HS-5 (cell line): ENCODE results near the gene MLANA.
"Not testable (repeated sequence)": the region's sequence is repeated elsewhere in the genome, so short reads cannot be mapped to it uniquely, and the experiment has no call there.

Experiments
- DNase-seq: peaks from one replicate; pipeline ENCODE4 v3.0.0-alpha.2; 2012; ENCODE audit warnings: low read depth

Gene MLANA

GRCh38 chr9:5870020-5870339 is 20.7 kb upstream of the MLANA start:
- DNase-seq: no peak

GRCh38 chr9:5870691-5871090 is 20.0 kb upstream of the MLANA start:
- no peak for DNase-seq

GRCh38 chr9:5871785-5872184 is 18.9 kb upstream of the MLANA start:
- DNase-seq: no peak

DNA sequence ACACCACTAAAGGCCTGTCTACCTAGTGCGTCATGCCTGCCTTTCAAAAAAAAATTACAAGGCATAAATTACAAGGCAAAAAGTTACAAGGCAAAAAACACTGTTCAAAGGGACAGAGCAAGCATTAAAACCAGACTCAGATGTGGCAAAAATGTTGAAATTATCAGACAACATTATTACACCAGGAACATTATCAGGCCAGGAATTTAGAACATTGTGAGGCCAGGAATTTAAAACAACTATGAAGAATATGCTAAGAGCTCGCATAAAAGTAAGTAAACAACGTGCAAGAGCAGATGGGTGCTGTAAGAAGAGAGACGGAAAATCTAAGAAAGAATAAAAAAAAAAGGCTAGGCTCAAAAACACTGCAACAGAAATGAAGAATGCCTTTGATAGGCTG is 18.2 kb upstream of the MLANA start:
- DNase-seq: no peak

- no peak for DNase-seq
Measured at GRCh38 chr9:5873439-5873838, 17.2 kb upstream of the MLANA start.

DNA sequence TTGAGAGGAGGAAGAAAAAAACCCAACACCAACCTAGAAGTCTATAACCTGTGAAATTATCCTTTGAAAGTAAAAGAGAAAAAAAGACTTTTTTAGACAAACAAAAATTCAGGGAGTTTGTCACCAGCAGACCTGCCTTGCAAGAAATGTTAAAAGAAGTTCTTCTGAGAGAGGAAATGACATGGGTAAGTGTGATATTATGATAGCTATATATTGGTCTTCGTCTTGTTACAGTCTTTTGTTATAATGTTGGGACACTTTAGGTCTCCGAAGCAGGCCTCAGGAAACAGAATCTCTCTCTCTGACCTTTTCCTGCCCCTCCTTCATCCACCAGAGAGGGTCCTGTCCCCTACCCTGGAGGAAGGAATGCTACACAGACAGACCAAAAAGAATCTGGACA is 16.6 kb upstream of the MLANA start:
- DNase-seq: no peak

- no peak for DNase-seq
Measured at GRCh38 chr9:5876026-5876425, 14.7 kb upstream of the MLANA start.

DNA sequence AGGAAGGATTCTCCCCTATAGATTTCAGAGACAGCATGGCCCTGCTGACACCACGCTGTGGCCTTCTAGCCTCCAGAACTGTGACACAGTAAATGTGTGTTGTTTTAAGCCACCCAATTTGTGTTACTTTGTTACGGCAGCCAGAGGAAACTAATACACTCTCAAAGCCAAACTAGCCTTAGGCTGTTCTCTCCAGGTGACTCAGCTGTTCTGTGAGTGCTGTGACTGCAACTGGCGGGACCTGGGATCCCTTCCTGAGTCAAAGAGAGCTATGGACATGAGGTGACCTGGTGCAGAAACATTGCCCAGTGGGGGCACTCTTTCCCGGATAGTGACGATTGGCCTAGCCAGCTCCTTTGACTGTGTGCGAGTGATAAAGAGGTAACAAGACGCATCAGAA is 14.0 kb upstream of the MLANA start:
- no peak for DNase-seq

DNA sequence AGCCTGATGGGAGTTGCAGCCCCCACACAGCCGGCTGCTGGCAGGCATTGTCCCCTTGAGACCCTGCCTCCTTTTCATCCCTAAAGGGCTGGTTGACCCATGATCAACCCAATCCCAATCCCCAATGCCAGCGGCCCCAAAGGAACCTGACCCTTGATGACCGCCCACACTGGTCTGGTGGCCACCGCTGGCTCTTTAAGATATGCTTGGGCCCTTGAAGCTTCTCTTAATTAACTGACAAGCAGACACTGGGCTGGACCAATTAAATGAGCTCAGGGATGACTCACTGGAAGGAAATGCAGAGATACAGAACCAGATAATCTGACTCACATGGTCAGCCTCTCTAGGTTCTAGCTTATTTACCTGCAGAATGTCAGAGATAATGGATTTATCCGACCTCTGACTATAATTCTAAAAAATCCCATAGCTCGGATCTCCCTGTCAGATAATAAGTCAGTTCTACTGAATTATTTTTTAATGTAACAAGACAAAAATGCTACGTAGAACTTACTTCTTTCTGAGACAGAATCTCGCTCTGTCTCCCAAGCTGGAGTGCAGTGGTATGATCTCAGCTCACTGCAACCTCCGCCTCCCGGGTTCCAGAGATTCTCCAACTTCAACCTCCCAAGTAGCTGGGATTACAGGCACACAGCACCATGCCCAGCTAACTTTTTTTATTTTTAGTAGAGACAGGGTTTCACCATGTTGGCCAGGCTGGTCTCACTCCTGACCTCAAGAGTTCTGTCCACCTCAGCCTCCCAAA is 11.1 kb upstream of the MLANA start:
- DNase-seq: peak; percentile 80

GRCh38 chr9:5882244-5883012 is 8.3 kb upstream of the MLANA start:
- not testable (repeated sequence) for DNase-seq

GRCh38 chr9:5884191-5884590 is 6.5 kb upstream of the MLANA start:
- no peak for DNase-seq

GRCh38 chr9:5886114-5886939 is 4.4 kb upstream of the MLANA start:
- peak; percentile 38 for DNase-seq

DNA sequence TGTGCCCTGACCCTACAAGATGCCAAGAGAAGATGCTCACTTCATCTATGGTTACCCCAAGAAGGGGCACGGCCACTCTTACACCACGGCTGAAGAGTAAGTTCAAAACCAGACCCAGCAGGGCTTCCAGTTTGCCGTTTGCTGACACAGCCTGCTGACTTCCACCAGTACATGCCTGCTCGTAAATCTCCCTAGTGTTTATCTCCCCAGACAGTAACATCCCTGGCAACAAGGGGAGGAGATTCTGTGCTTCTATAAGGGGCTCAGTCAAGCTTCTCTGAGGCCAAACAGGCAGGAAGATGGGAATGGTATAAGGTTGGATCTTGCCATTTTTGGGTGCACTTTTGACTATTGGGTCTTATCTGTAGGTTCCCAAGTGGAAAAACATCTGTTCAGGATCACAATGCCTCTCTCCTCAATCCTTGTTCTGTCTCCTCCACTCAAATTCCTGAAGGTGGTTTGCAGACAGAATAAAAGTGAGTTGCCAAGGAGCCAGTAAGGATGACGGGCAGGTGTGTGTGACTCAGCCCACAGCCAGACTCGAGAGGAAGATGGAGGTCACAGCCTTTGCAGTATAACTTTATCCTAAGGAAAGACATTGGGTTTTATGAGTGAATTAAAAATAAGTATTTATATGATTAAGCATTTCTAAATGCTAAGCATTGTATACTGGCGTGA is 1.9 kb downstream of the MLANA start:
- DNase-seq: no peak

DNA sequence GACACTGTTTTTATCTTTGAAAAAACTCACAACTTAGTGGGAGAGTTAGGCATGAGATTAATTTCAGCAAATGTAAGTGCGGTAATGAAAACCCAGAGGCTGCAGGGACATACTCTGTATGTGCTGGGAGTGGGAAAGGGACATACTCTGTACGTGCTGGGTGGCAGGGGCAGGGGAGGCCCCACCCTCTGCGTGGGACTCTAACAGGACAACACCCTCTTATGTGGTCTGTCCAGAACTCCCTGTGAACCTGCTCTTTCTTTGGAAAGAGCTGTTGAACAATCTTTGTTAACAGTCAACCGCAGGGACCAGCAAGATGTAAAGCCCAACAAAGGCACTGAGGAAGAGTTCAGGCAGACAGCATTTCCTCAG is 2.4 kb downstream of the MLANA start:
- no peak for DNase-seq

GRCh38 chr9:5893591-5894236 is 3.0 kb downstream of the MLANA start:
- DNase-seq: no peak

DNA sequence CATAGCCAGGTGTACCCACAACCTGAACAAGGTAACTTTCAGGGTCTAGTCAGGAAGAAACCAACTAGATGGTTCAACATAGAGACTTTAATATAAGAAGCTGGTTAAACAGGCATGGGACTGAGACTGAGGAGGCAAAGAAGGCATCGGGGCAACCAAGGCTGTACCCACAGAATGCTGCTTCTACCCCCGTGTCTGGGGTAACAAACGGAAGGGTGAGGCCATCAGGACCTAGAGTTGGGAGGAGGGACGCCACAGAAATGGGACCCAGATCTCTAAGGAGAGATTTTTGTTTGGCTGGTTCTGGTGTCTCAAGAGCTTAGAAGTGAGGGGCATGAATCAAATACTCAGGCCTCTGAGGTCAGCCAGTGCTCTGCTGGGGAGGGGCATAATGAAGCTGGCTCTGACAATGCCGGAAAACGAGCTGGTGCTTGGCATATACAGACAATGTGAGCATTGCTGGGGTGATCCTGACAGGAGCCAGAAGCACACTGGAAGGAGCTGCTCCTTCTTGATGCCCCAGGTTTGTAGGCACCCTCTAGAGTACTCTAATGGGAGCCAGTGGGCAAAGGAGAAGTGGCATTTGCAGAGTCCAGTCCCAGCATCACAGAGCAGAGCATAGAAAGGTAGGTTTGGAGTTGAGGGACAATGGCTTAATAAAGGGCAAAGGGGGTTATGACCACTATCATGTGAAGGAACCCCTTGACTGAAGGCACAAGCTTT is 3.7 kb downstream of the MLANA start:
- DNase-seq: no peak

DNA sequence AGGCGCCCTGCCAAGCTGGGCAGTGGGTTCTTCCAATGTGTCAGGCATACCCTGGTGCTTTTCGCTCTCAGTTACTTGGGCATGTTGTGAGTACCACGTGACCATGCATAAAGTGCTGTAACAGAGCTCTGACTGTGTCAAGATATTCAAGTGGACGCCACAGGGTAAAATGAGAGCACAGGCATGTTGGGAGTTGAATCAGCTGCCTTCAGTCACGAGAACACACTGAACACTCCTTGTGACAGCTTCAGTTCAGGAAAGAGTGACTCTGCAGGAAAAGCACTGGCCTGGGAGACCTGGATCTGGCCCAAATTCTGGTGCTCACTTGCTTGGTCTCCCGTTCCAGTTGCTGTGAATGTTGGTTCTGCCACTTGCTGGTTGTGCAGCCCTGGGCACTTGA is 5.1 kb downstream of the MLANA start:
- no peak for DNase-seq

- DNase-seq: no peak
Measured at GRCh38 chr9:5896863-5897262, 6.2 kb downstream of the MLANA start.

DNA sequence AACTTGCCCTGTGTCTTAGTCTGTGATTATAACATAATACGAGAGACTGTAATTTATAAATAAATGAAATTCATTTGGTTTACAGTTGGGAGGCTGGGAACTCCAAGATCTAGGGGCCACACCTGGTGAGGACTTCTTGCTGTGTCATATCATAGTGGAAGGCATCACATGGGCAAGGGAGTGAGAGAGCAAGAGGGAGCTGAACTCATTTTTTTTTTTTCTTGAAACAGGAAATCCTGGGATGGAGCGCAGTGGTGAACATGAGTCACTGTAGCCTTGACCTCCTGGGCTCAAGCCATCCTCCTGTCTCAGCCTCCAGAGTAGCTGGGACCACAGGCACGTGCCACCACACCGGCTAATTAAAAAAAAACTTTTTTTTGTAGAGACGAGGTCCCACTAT is 7.2 kb downstream of the MLANA start:
- no peak for DNase-seq

GRCh38 chr9:5899292-5899691 is 8.6 kb downstream of the MLANA start:
- DNase-seq: no peak

DNA sequence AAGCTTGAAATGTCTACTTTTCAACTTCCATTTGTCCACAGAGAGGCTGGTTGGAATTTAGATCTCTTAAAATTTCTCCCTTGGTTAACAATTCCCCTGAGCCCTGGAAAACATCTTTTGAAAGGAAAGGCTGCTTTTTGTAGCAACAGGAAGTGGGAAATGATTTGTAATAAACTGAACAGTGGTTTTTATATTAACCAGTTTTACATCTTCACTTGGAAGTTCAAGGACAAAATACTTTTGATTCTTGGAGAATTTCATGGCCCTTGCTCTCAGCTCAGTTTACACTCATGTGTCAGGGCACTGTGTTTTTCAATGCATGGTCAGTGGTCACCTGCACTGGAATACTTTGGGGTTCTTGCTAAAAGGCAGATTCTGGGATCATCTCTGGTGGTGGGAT is 9.9 kb downstream of the MLANA start:
- no peak for DNase-seq
